IMR-90 (cell line): Measurements from ENCODE around the gene DLX3. TPM values are rescaled to one million over a fixed set of nuclear protein-coding genes. Genes with fewer than 3 reads are reported as not detected.

Experiments
- ATAC-seq: fragments of 200-7000 bp; cut with Tn5 transposase; 2 replicates; pipeline ENCODE4 v1.9.1; 2020; ENCODE audit warnings: low read depth, mild to moderate bottlenecking, moderate library complexity
- BruUV-seq: library from RNA; stranded (reverse); fragments of 400-500 nt; replicated peaks from 2 replicates; lab custom pipeline; 2021; lab: Mats Ljungman, UMichigan
- CTCF ChIA-PET: fragments of 300-600 bp; formaldehyde crosslinking; extraction: SDS; loops from one replicate; lab custom pipeline; 2021; ENCODE audit warnings: antibody characterized with exemption; lab: Yijun Ruan, JAX
- POLR2A ChIA-PET: fragments of 300-600 bp; sonication (Branson Sonifier 250); formaldehyde crosslinking; loops from one replicate; lab custom pipeline; 2022; ENCODE audit warnings: antibody characterized with exemption; ENCODE audit not compliant: unreplicated experiment; lab: Charles Lee
- DNase-seq: peaks from one replicate; pipeline ENCODE4 v3.0.0; 2013
- H2AFZ ChIP-seq: replicated peaks from 2 replicates; pipeline ENCODE3; 2013; ENCODE audit warnings: low read length, mild to moderate bottlenecking; ENCODE audit not compliant: poor library complexity
- H2AK5ac ChIP-seq: 2 replicates; pipeline ENCODE4 v1.6.1; 2013; ENCODE audit warnings: low read depth, low read length, inconsistent platforms
- H2AK9ac ChIP-seq: replicated peaks from 2 replicates; pipeline ENCODE3; 2013; ENCODE audit warnings: mild to moderate bottlenecking, low read depth, low read length, moderate library complexity; ENCODE audit not compliant: poor library complexity
- H2BK120ac ChIP-seq: 2 replicates; pipeline ENCODE4 v1.6.1; 2013; ENCODE audit warnings: low read depth, low read length, inconsistent platforms
- H2BK15ac ChIP-seq: 3 replicates; pipeline ENCODE4 v1.6.1; 2013; ENCODE audit warnings: low read depth, low read length, inconsistent platforms
- H2BK20ac ChIP-seq: 2 replicates; pipeline ENCODE4 v1.6.1; 2013; ENCODE audit warnings: low read depth, mild to moderate bottlenecking, inconsistent platforms, low read length, moderate library complexity
- H2BK5ac ChIP-seq: 2 replicates; pipeline ENCODE4 v1.6.1; 2013; ENCODE audit warnings: mild to moderate bottlenecking, low read depth, low read length, inconsistent platforms; ENCODE audit not compliant: poor library complexity, severe bottlenecking
- H3K14ac ChIP-seq: replicated peaks from 2 replicates; pipeline ENCODE4 v1.6.1; 2013; ENCODE audit warnings: low read depth, low read length, inconsistent platforms
- H3K18ac ChIP-seq: 2 replicates; pipeline ENCODE4 v1.6.1; 2013; ENCODE audit warnings: low read depth, low read length, control low read depth
- H3K23ac ChIP-seq: 2 replicates; pipeline ENCODE4 v1.6.1; 2013; ENCODE audit warnings: low read depth, low read length, inconsistent platforms
- H3K27ac ChIP-seq: 2 replicates; pipeline ENCODE4 v1.5.1; 2013; ENCODE audit warnings: mild to moderate bottlenecking, control low read depth, low read length; ENCODE audit not compliant: insufficient read depth
- H3K27me3 ChIP-seq: 2 replicates; pipeline ENCODE4 v1.6.1; 2013; ENCODE audit warnings: low read length; ENCODE audit not compliant: control insufficient read depth, insufficient read depth
- H3K36me3 ChIP-seq: 2 replicates; pipeline ENCODE4 v1.6.1; 2013; ENCODE audit warnings: low read length, mixed read lengths; ENCODE audit not compliant: control insufficient read depth, insufficient read depth
- H3K4ac ChIP-seq: 2 replicates; pipeline ENCODE4 v1.6.1; 2013; ENCODE audit warnings: low read depth, low read length, inconsistent platforms
- H3K4me1 ChIP-seq: 2 replicates; pipeline ENCODE4 v1.6.1; 2013; ENCODE audit warnings: low read length, mixed read lengths; ENCODE audit not compliant: control insufficient read depth, insufficient read depth
- H3K4me2 ChIP-seq: 2 replicates; pipeline ENCODE4 v1.6.1; 2013; ENCODE audit warnings: low read depth, mild to moderate bottlenecking, control low read depth, low read length, moderate library complexity
- H3K4me3 ChIP-seq: 2 replicates; pipeline ENCODE4 v1.5.1; 2013; ENCODE audit warnings: low read depth, mild to moderate bottlenecking, control low read depth, low read length, moderate library complexity; ENCODE audit not compliant: insufficient read depth
- H3K56ac ChIP-seq: 2 replicates; pipeline ENCODE4 v1.6.1; 2013; ENCODE audit warnings: low read length, inconsistent platforms; ENCODE audit not compliant: insufficient read depth; ENCODE audit errors: extremely low read depth
- H3K79me1 ChIP-seq, 2 experiments: 2 replicates each; pipeline ENCODE4 v1.6.1; 2013; ENCODE audit warnings: low read length in 2 of 2, inconsistent platforms in 1 of 2, low read depth in 1 of 2
- H3K9ac ChIP-seq: 2 replicates; pipeline ENCODE4 v1.6.1; 2013; ENCODE audit warnings: low read depth, low read length, control low read depth
- H3K9me1 ChIP-seq: 2 replicates; pipeline ENCODE4 v1.6.1; 2013; ENCODE audit warnings: low read length, inconsistent platforms; ENCODE audit not compliant: insufficient read depth
- H3K9me3 ChIP-seq: 2 replicates; pipeline ENCODE4 v1.6.1; 2013; ENCODE audit warnings: low read length; ENCODE audit not compliant: control insufficient read depth, insufficient read depth
- H4K20me1 ChIP-seq: 2 replicates; pipeline ENCODE4 v1.6.1; 2013; ENCODE audit warnings: low read length, inconsistent platforms; ENCODE audit not compliant: insufficient read depth
- H4K5ac ChIP-seq: 2 replicates; pipeline ENCODE4 v1.6.1; 2013; ENCODE audit warnings: mild to moderate bottlenecking, low read depth, low read length, control low read depth
- H4K8ac ChIP-seq, 2 experiments: 2 replicates each; pipeline ENCODE4 v1.6.1; 2013; ENCODE audit warnings: low read depth in 2 of 2, low read length in 2 of 2, control low read depth in 1 of 2, inconsistent platforms in 1 of 2
- H4K91ac ChIP-seq: 2 replicates; pipeline ENCODE4 v1.6.1; 2013; ENCODE audit warnings: low read depth, low read length, inconsistent platforms; ENCODE audit not compliant: insufficient read depth
- BHLHE40 ChIP-seq: fragments of 150-350 bp; IDR thresholded peaks from 2 replicates; pipeline ENCODE4 v1.6.1; 2016; ENCODE audit warnings: mild to moderate bottlenecking, low read depth, low read length
- FOS ChIP-seq: fragments of 150-350 bp; IDR thresholded peaks from 2 replicates; pipeline ENCODE4 v1.6.1; 2016; ENCODE audit warnings: low read depth, low read length
- MAFK ChIP-seq: IDR thresholded peaks from 2 replicates; pipeline ENCODE4 v1.6.1; 2012; ENCODE audit warnings: low read depth, low read length, improper control_type of control experiment
- MAZ ChIP-seq: IDR thresholded peaks from 2 replicates; pipeline ENCODE4 v1.6.1; 2012; ENCODE audit warnings: low read depth, mild to moderate bottlenecking, low read length, improper control_type of control experiment, moderate library complexity, borderline replicate concordance
- RFX5 ChIP-seq: IDR thresholded peaks from 2 replicates; pipeline ENCODE4 v1.8.0; 2012; ENCODE audit warnings: low read depth, mild to moderate bottlenecking, low read length, moderate library complexity
- WGBS, 2 experiments: methylation state at CpG; one replicate each; pipeline versions ENCODE4 v1.1.5 to v1.1.7; 2013; ENCODE audit warnings: missing lambda C conversion rate in 2 of 2; ENCODE audit not compliant: insufficient read length in 1 of 2; ENCODE audit errors: extremely low coverage in 2 of 2; 5-methylcytosine and 5-hydroxymethylcytosine counted together
- dilution Hi-C: fragments of 300-500 bp; cut with HindIII; formaldehyde crosslinking; loops from one replicate; pipeline ENCODE4 v1.14.3; 2018; ENCODE audit warnings: low sequenced_read_pairs; ENCODE audit not compliant: unreplicated experiment
- in situ Hi-C: fragments of 300-500 bp; cut with MboI; formaldehyde crosslinking; loops from 3 replicates; pipeline ENCODE4 v1.14.3; 2019; ENCODE audit warnings: low sequenced_read_pairs, inconsistent platforms, mixed read lengths
- intact Hi-C: fragments of 100-400 bp; cut with micrococcal nuclease; formaldehyde crosslinking; loops from 2 replicates; pipeline ENCODE4 v1.10.0; 2022
- polyA plus RNA-seq, 3 experiments: library from polyadenylated mRNA; depleted of rRNA; stranded (reverse); fragments of >200 nt; gene quantifications; 2 replicates each; pipeline ENCODE4 v1.2.3, GENCODE V29; 2012; ENCODE audit warnings: low replicate concordance in 1 of 3
- total RNA-seq: library from RNA; depleted of rRNA; stranded (reverse); fragments of >200 nt; gene quantifications from 2 replicates; pipeline ENCODE4 v1.2.3, GENCODE V29; 2012

Gene DLX3
- total and polyA plus RNA-seq, 2 of the 4 experiments (the other 2 are of a cell fraction): not detected

DNA sequence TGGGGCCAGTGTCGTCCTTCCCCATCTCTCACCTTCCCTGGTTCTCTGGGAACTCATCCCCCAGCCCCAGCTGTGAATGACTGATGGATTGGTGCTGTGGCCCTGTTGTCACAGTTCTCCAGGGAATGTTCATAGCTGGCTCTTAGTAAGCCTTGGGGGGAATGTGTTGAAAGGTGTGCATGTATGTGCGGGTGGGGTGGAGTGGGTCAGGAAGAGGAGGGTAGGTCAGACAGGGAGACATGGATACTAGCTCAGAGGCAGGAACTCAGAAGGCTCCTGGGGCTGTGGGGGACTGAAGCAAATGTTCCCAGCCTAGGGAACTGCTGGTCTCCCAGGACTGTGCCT, 21.8 kb downstream of the DLX3 start:
- dilution Hi-C loops: no loop called here
- no peak overlapping the region for H3K14ac ChIP-seq

More for the DNA sequence above, 21.8 kb downstream of the DLX3 start:
- Histone ChIP-seq H2BK20ac (no peak overlapping the region), H3K4me2 (no peak overlapping the region), H2AFZ (no peak overlapping the region), H3K36me3 (no peaks in the 10 kb centered on the region), H3K18ac (no peak overlapping the region), H2AK5ac (no peak overlapping the region), H3K4me3 (no peak overlapping the region), H3K4ac (no peak overlapping the region), H3K9me3 (peaks cover 8% of the 10 kb centered on the region), H3K56ac (no peak overlapping the region), H3K27ac (no peak overlapping the region), H4K20me1 (no peaks in the 10 kb centered on the region; the same call in none of the 2 replicates), H2AK9ac (no peak overlapping the region), H2BK5ac (no peak overlapping the region), H4K5ac (no peak overlapping the region), H2BK15ac (no peak overlapping the region), H3K23ac (no peak overlapping the region), H3K9ac (no peak overlapping the region), H3K4me1 (no peaks in the 10 kb centered on the region; the same call in 1 of the 2 replicates), H3K79me1 (no peaks in the 10 kb centered on the region), H4K91ac (no peak overlapping the region), H3K9me1 (no peaks in the 10 kb centered on the region), H2BK120ac (no peak overlapping the region), H3K27me3 (peaks cover 99% of the 10 kb centered on the region), H4K8ac (no peak overlapping the region)
- ATAC-seq (no peak), DNase-seq (no peak)
- TF ChIP-seq FOS (no peak), BHLHE40 (no peak), MAZ (no peak), MAFK (no peak), RFX5 (no peak)
- intact Hi-C loops (no loop called here), in situ Hi-C loops (no loop called here)
- BruUV-seq: no TSS peak
- ChIA-PET POLR2A (no interaction called here), CTCF (no interaction called here)
- 0% methylated on average over 1 of the region's 2 CpGs; no CpG with 5 or more reads in 1 of the 2 experiments for WGBS, 2 experiments
